Heart left ventricle (tissue), 13 donors: ENCODE data around the gene PCDHGA1.

Source experiments
- CTCF ChIP-seq, 12 donors: fragments of 200-600 bp; sonication (generic) in 4 of 12; IDR thresholded peaks; one replicate each; pipeline versions ENCODE4 v1.5.0 to v1.8.0; 2018 to 2022; ENCODE audit warnings: antibody characterized with exemption in 12 of 12, mild to moderate bottlenecking in 5 of 12
- POLR2A ChIP-seq, 2 donors: fragments of 450-650 bp; IDR thresholded peaks; one replicate each; pipeline ENCODE4 v1.6.1; 2017; ENCODE audit warnings: antibody characterized with exemption in 2 of 2, mild to moderate bottlenecking in 2 of 2, moderate library complexity in 2 of 2
- donor health status: ischemic (EF 13 %, LVEDD 7.1; RV severe dilation, severe dysfunction).
- donor health status: DM: no; HTN: yes; CAD: no.
- donor health status: DM: no; HTN: no; CAD: no.
- donor health status: ischemic (EF 25% LVEDD 6.9; RV normal size, moderate dysfunction).
- donor health status: ischemic (EF 25% LVEDD 5.7; RV mildly dilated, moderate dysfunction).
- donor health status: ischemic (EF 35%, LVEDD 5.7; RV mildly dilated, moderate dysfunction).
- donor health status: nonischemic (EF 11% LVEDD 7.7; RV severe dilation, severe dysfunction).
- donor health status: DM: yes; HTN: yes; CAD: no.
- donor health status: PGD.
- donor health status: ischemic (EF 29% LVEDD 5.4; RV normal size, mild dysfunction).
- donor health status: nonischemic (EF 23%, LVEDD 6.1; RV moderate dilation, normal function).

- TF ChIP-seq CTCF (IDR thresholded peaks at IDR 0.05) = no peak
- TF ChIP-seq POLR2A (IDR thresholded peaks at IDR 0.05) = no peak
These were observed 147.5 kb downstream of the PCDHGA1 start for GRCh38 chr5:141477815-141478214.
